ENCODE measurements around the gene SDCBP2. TPM values are rescaled to one million over a fixed set of nuclear protein-coding genes. Genes with fewer than 3 reads are reported as not detected.

The SDCBP2 gene
- total RNA-seq, 1 donor from 2014 or later: 3.6 TPM

- no peak for DNase-seq
Measured at GRCh38 chr20:1331101-1331500, 2.2 kb upstream of the SDCBP2 start.

- DNase-seq: no peak
Measured at GRCh38 chr20:1330075-1330830, 1.3 kb upstream of the SDCBP2 start.

GRCh38 chr20:1327827-1328679 lies 886 bp downstream of the SDCBP2 start:
- no peak for DNase-seq

GRCh38 chr20:1327241-1327653 lies 1.7 kb downstream of the SDCBP2 start:
- no peak for DNase-seq

- no peak for DNase-seq
Measured at GRCh38 chr20:1326031-1326930, 2.7 kb downstream of the SDCBP2 start.

GRCh38 chr20:1325173-1326030 lies 3.5 kb downstream of the SDCBP2 start:
- DNase-seq: peak; percentile 99

GRCh38 chr20:1324598-1325172 lies 4.3 kb downstream of the SDCBP2 start:
- no peak for DNase-seq

GRCh38 chr20:1323830-1324597 lies 4.9 kb downstream of the SDCBP2 start:
- DNase-seq: no peak

- DNase-seq: no peak
Measured at GRCh38 chr20:1323256-1323655, 5.7 kb downstream of the SDCBP2 start.

- DNase-seq: no peak
Measured at GRCh38 chr20:1322511-1323245, 6.3 kb downstream of the SDCBP2 start.

- no peak for DNase-seq
Measured at GRCh38 chr20:1321654-1321939, 7.3 kb downstream of the SDCBP2 start.

- no peak for DNase-seq
Measured at GRCh38 chr20:1320902-1321653, 7.9 kb downstream of the SDCBP2 start.

- DNase-seq: no peak
Measured at GRCh38 chr20:1320016-1320415, 8.9 kb downstream of the SDCBP2 start.

- DNase-seq: no peak
Measured at GRCh38 chr20:1319462-1319861, 9.5 kb downstream of the SDCBP2 start.

GRCh38 chr20:1319051-1319450 lies 9.9 kb downstream of the SDCBP2 start:
- no peak for DNase-seq

GRCh38 chr20:1317545-1318255 lies 11.2 kb downstream of the SDCBP2 start:
- DNase-seq: no peak

- DNase-seq: no peak
Measured at GRCh38 chr20:1315804-1316203, 13.1 kb downstream of the SDCBP2 start.

GRCh38 chr20:1313236-1313964 lies 15.5 kb downstream of the SDCBP2 start:
- peak; percentile 87 for DNase-seq

All from tongue (tissue), 2 donors.